HepG2 (cell line): Measurements from ENCODE around the gene VPS9D1.

Experiments used
- CERS6 ChIP-seq: sonication (generic); formaldehyde crosslinking; IDR thresholded peaks from 2 replicates; pipeline ENCODE4 v1.5.0; 2020; ENCODE audit warnings: missing genetic modification reagents
- ELF4 ChIP-seq: sonication (generic); formaldehyde crosslinking; IDR thresholded peaks from 2 replicates; pipeline ENCODE4 v1.5.0; 2020; ENCODE audit warnings: missing genetic modification reagents, mild to moderate bottlenecking, moderate library complexity, borderline replicate concordance
- ERF ChIP-seq: IDR thresholded peaks from 2 replicates; pipeline ENCODE4 v1.6.1; 2018; ENCODE audit warnings: missing biosample characterization, missing genetic modification reagents
- IRX3 ChIP-seq: sonication (generic); formaldehyde crosslinking; IDR thresholded peaks from 2 replicates; pipeline ENCODE4 v1.8.1; 2023; ENCODE audit warnings: mild to moderate bottlenecking, low read depth, missing genetic modification reagents, borderline replicate concordance
- SETDB1 ChIP-seq: sonication (generic); formaldehyde crosslinking; IDR thresholded peaks from 2 replicates; pipeline ENCODE4 v1.5.1; 2020; ENCODE audit warnings: missing genetic modification reagents, mild to moderate bottlenecking, borderline replicate concordance
- SNAPC5 ChIP-seq: sonication (generic); formaldehyde crosslinking; IDR thresholded peaks from 2 replicates; pipeline ENCODE4 v1.8.1; 2023; ENCODE audit warnings: mild to moderate bottlenecking, missing genetic modification reagents, borderline replicate concordance
- ZBTB49 ChIP-seq: sonication (generic); formaldehyde crosslinking; IDR thresholded peaks from 2 replicates; pipeline ENCODE4 v1.4.0; 2020; ENCODE audit warnings: missing genetic modification reagents, borderline replicate concordance
- ZNF12 ChIP-seq: sonication (generic); formaldehyde crosslinking; IDR thresholded peaks from 2 replicates; pipeline ENCODE4 v1.5.0; 2020; ENCODE audit warnings: missing genetic modification reagents
- ZNF589 ChIP-seq: sonication (generic); formaldehyde crosslinking; conservative IDR thresholded peaks from 2 replicates; pipeline ENCODE4 v1.8.0; 2022; ENCODE audit warnings: mild to moderate bottlenecking, moderate library complexity, missing genetic modification reagents
- ZNF740 ChIP-seq: sonication (generic); formaldehyde crosslinking; IDR thresholded peaks from 2 replicates; pipeline ENCODE4 v1.4.0; 2020; ENCODE audit warnings: missing genetic modification reagents
- TF ChIP-seq, protein P1 (sequence below), 2 experiments: sonication (generic) in 1 of 2; formaldehyde crosslinking in 1 of 2; IDR thresholded peaks; 2 replicates each; pipeline versions ENCODE4 v1.5.1 to v1.6.1; 2011 to 2020; ENCODE audit warnings: borderline replicate concordance in 1 of 2, low read depth in 1 of 2, low read length in 1 of 2, mild to moderate bottlenecking in 1 of 2, missing genetic modification reagents in 1 of 2, moderate library complexity in 1 of 2

GRCh38 chr16:89736554-89736953 lies 15.9 kb upstream of the VPS9D1 start:
- TF ChIP-seq ZNF589 (no peak), SETDB1 (CRISPR knock-in tag) (no peak), SNAPC5 (CRISPR knock-in tag) (no peak), CERS6 (CRISPR knock-in tag) (no peak), ZNF740 (CRISPR knock-in tag) (no peak), IRX3 (no peak), ERF (CRISPR knock-in tag) (no peak), ZNF12 (CRISPR knock-in tag) (no peak), ELF4 (CRISPR knock-in tag) (no peak), ZBTB49 (CRISPR knock-in tag) (no peak)
- TF ChIP-seq, protein P1, sequence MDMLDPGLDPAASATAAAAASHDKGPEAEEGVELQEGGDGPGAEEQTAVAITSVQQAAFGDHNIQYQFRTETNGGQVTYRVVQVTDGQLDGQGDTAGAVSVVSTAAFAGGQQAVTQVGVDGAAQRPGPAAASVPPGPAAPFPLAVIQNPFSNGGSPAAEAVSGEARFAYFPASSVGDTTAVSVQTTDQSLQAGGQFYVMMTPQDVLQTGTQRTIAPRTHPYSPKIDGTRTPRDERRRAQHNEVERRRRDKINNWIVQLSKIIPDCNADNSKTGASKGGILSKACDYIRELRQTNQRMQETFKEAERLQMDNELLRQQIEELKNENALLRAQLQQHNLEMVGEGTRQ (IDR thresholded peaks at IDR 0.05; ENCODE audit: low read depth, low read length): no peak
- TF ChIP-seq, protein P1 (CRISPR knock-in tag; IDR thresholded peaks at IDR 0.05; ENCODE audit: borderline replicate concordance): no peak
